ENCODE measurements around the gene FOXO6. TPM values are rescaled to one million over a fixed set of nuclear protein-coding genes. Genes with fewer than 3 reads are reported as not detected.

The FOXO6 gene
- total and polyA plus RNA-seq, 10 of the 15 experiments (the other 5 are each of a cell fraction or from before 2014, with no cell fraction given), result 0.37 TPM; not detected in 9

DNA sequence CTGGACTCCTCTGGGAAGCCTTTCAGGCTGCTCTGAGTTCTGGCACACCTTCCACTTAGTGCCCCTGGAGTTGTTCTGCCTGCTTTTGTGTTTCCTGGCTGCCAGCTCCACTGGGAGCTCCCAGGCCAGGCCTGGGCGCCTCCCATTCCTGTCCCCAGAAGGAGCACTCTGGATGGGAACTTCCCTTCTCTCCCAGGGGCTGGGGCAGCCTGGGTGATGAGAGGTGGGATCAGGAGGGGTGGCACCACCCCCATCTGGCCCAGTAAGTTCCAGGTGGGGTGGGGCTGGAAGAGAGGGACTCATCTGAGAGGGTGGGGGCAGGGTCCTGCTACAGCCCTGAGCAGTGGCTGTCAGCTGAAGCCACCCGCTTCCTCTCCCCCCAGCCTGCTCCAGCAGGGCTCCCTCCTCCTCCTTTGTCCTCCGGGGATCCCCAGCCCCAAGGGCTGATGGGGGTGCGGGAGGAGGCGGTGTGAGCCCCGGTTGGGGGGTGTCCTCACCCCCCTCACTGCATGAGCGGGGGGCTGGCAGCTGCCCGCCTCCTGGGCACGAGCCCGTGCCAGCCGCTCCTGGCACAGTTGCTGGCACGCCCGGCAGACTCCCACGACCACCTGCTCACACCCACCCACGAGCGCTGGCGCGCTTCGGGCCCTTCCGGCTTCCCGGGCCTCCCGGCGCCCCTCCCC lies 4.7 kb downstream of the FOXO6 start (continued):
- no peak for TF ChIP-seq YBX1 (IDR thresholded peaks at IDR 0.05)
- TF ChIP-seq IRF4 (IDR thresholded peaks at IDR 0.05; ENCODE audit: low read depth, low read length), result no peak
- TF ChIP-seq ZNF24 (IDR thresholded peaks at IDR 0.05), result no peak
- TF ChIP-seq BCL11A (IDR thresholded peaks at IDR 0.05; ENCODE audit: low read depth, low read length), result no peak
- no peak; the same call in 1 of the 2 replicates for TF ChIP-seq MXI1 (IDR thresholded peaks at IDR 0.05; ENCODE audit: low read depth, low read length)
- TF ChIP-seq, protein P1, sequence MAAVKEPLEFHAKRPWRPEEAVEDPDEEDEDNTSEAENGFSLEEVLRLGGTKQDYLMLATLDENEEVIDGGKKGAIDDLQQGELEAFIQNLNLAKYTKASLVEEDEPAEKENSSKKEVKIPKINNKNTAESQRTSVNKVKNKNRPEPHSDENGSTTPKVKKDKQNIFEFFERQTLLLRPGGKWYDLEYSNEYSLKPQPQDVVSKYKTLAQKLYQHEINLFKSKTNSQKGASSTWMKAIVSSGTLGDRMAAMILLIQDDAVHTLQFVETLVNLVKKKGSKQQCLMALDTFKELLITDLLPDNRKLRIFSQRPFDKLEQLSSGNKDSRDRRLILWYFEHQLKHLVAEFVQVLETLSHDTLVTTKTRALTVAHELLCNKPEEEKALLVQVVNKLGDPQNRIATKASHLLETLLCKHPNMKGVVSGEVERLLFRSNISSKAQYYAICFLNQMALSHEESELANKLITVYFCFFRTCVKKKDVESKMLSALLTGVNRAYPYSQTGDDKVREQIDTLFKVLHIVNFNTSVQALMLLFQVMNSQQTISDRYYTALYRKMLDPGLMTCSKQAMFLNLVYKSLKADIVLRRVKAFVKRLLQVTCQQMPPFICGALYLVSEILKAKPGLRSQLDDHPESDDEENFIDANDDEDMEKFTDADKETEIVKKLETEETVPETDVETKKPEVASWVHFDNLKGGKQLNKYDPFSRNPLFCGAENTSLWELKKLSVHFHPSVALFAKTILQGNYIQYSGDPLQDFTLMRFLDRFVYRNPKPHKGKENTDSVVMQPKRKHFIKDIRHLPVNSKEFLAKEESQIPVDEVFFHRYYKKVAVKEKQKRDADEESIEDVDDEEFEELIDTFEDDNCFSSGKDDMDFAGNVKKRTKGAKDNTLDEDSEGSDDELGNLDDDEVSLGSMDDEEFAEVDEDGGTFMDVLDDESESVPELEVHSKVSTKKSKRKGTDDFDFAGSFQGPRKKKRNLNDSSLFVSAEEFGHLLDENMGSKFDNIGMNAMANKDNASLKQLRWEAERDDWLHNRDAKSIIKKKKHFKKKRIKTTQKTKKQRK (IDR thresholded peaks at IDR 0.05; ENCODE audit: low read depth, low read length), result no peak
- TF ChIP-seq, protein P2, sequence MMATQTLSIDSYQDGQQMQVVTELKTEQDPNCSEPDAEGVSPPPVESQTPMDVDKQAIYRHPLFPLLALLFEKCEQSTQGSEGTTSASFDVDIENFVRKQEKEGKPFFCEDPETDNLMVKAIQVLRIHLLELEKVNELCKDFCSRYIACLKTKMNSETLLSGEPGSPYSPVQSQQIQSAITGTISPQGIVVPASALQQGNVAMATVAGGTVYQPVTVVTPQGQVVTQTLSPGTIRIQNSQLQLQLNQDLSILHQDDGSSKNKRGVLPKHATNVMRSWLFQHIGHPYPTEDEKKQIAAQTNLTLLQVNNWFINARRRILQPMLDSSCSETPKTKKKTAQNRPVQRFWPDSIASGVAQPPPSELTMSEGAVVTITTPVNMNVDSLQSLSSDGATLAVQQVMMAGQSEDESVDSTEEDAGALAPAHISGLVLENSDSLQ (IDR thresholded peaks at IDR 0.05), result peak; percentile 80
- no peak for TF ChIP-seq POU2F2 (IDR thresholded peaks at IDR 0.05; ENCODE audit: borderline replicate concordance, low read depth, low read length)
- no peak for TF ChIP-seq SMAD1 (IDR thresholded peaks at IDR 0.05; ENCODE audit: low read depth, partially characterized antibody)
